Caco-2 (cell line): ENCODE measurements around the gene IBA57. TPM values are rescaled to one million over a fixed set of nuclear protein-coding genes. Genes with fewer than 3 reads are reported as not detected.

Experiments
- BruUV-seq: library from RNA; stranded (reverse); fragments of 400-500 nt; replicated peaks from 2 replicates; lab custom pipeline; 2021; lab: Mats Ljungman, UMichigan
- CTCF ChIA-PET: fragments of 300-600 bp; sonication (Branson Sonifier 250); formaldehyde crosslinking; loops from one replicate; lab custom pipeline; 2022; ENCODE audit warnings: antibody characterized with exemption; lab: Charles Lee
- POLR2A ChIA-PET: fragments of 300-600 bp; sonication (Branson Sonifier 250); formaldehyde crosslinking; loops from one replicate; lab custom pipeline; 2022; ENCODE audit warnings: antibody characterized with exemption; lab: Charles Lee
- DNase-seq, 2 experiments: peaks; one replicate each; pipeline versions ENCODE4 v3.0.0 to v3.0.0-alpha.2; 2020 to 2022
- H3K27me3 ChIP-seq: replicated peaks from 2 replicates; pipeline ENCODE4 v1.6.0; 2011; ENCODE audit warnings: low read length; ENCODE audit not compliant: control insufficient read depth, insufficient read depth
- H3K36me3 ChIP-seq: 2 replicates; pipeline ENCODE4 v1.5.1; 2011; ENCODE audit warnings: low read length; ENCODE audit not compliant: control insufficient read depth, insufficient read depth
- H3K4me1 ChIP-seq: fragments of 250-450 bp; sonication (Bioruptor Pico); 2 replicates; pipeline ENCODE4 v1.5.1; 2020; ENCODE audit warnings: mild to moderate bottlenecking
- H3K4me3 ChIP-seq: 2 replicates; pipeline ENCODE4 v1.5.1; 2011; ENCODE audit warnings: low read depth, mild to moderate bottlenecking, control low read depth, low read length
- H3K9me3 ChIP-seq: fragments of 250-450 bp; sonication (Bioruptor Pico); 2 replicates; pipeline ENCODE4 v1.5.1; 2020; ENCODE audit warnings: mild to moderate bottlenecking, moderate library complexity
- H3K27ac Mint-ChIP-seq: one replicate; pipeline ENCODE4 v1.8.0; 2022; ENCODE audit warnings: mixed read lengths; ENCODE audit not compliant: unreplicated experiment
- H3K27me3 Mint-ChIP-seq: one replicate; pipeline ENCODE4 v1.8.0; 2022; ENCODE audit warnings: mixed read lengths; ENCODE audit not compliant: insufficient read depth, unreplicated experiment
- H3K36me3 Mint-ChIP-seq: one replicate; pipeline ENCODE4 v1.8.0; 2022; ENCODE audit warnings: mild to moderate bottlenecking, mixed read lengths; ENCODE audit not compliant: insufficient read depth, unreplicated experiment
- H3K4me1 Mint-ChIP-seq: one replicate; pipeline ENCODE4 v1.8.0; 2022; ENCODE audit warnings: low read depth, mixed read lengths; ENCODE audit not compliant: unreplicated experiment
- H3K4me3 Mint-ChIP-seq: one replicate; pipeline ENCODE4 v1.8.0; 2022; ENCODE audit warnings: mild to moderate bottlenecking, moderate library complexity, mixed read lengths; ENCODE audit not compliant: unreplicated experiment
- H3K9me3 Mint-ChIP-seq: one replicate; pipeline ENCODE4 v1.8.0; 2022; ENCODE audit warnings: mixed read lengths; ENCODE audit not compliant: unreplicated experiment
- CTCF ChIP-seq, 2 experiments: fragments of 200-600 bp in 1 of 2; IDR thresholded peaks; 1 replicate in 1 of 2; 2 replicates in 1 of 2; pipeline versions ENCODE4 v1.5.1 to v1.8.0; 2011 to 2022; ENCODE audit warnings: antibody characterized with exemption in 1 of 2, control low read depth in 1 of 2, inconsistent platforms in 1 of 2, low read depth in 1 of 2, low read length in 1 of 2, mild to moderate bottlenecking in 1 of 2, moderate library complexity in 1 of 2; ENCODE audit not compliant: insufficient read depth in 1 of 2, severe bottlenecking in 1 of 2, unreplicated experiment in 1 of 2
- intact Hi-C: fragments of 100-400 bp; cut with micrococcal nuclease; formaldehyde crosslinking; loops from one replicate; pipeline ENCODE4 v1.10.0; 2022; ENCODE audit not compliant: unreplicated experiment
- total RNA-seq: library from RNA; stranded (reverse); gene quantifications from 2 replicates; pipeline ENCODE4 v1.2.3, GENCODE V29; 2022

Gene IBA57
- total RNA-seq, 1 experiment from 2014 or later: 15.4 TPM

- Histone ChIP-seq H3K9me3 (no peaks in the 10 kb centered on the region), H3K36me3 (peaks cover 2% of the 10 kb centered on the region), H3K4me3 (no peak within 1 kb of the TSS), H3K4me1 (peaks cover 6% of the 10 kb centered on the region; the same call in 1 of the 2 replicates), H3K27me3 (no peaks in the 10 kb centered on the region)
- no peak for TF ChIP-seq CTCF (IDR thresholded peaks at IDR 0.05; ENCODE audit: insufficient read depth in 1 of 2, low read depth in 1 of 2, low read length in 1 of 2, severe bottlenecking in 1 of 2, unreplicated experiment in 1 of 2)
- no TSS peak for BruUV-seq
- peak in 1 of 2 experiments; percentile 44 for DNase-seq
- H3K36me3 Mint-ChIP-seq: peaks cover 7% of the 10 kb centered on the region
- POLR2A ChIA-PET: interaction anchor here (0.5 kb wide), 1 partner anchor 16 kb away, joined by 8 read pairs; the partner anchor contains the start of gene IBA57
- intact Hi-C loops: no loop called here
- no peaks in the 10 kb centered on the region for H3K27me3 Mint-ChIP-seq
- no peaks in the 10 kb centered on the region for H3K4me1 Mint-ChIP-seq
- H3K27ac Mint-ChIP-seq: no peak within 1 kb of the TSS
- no peak within 1 kb of the TSS for H3K4me3 Mint-ChIP-seq
- no peaks in the 10 kb centered on the region for H3K9me3 Mint-ChIP-seq
- CTCF ChIA-PET: interaction anchor here (0.7 kb wide), 1 partner anchor 150 kb away, joined by 5 read pairs; no protein-coding TSS in a partner anchor
These were observed 16.0 kb upstream of the IBA57 start, which contains the start of gene GJC2 for GRCh38 chr1:228149406-228150119. TSS of gene GJC2 (plus strand) at chr1:228149930. CDS start at chr1:228157759, 7,829 bp downstream.

GRCh38 chr1:228150120-228150460 lies 15.5 kb upstream of the IBA57 start:
- Mint-ChIP-seq H3K27me3 (no peaks in the 10 kb centered on the region), H3K4me1 (no peaks in the 10 kb centered on the region), H3K9me3 (no peaks in the 10 kb centered on the region), H3K4me3 (no peak overlapping the region), H3K27ac (no peak overlapping the region), H3K36me3 (peaks cover 7% of the 10 kb centered on the region)
- ChIA-PET CTCF (interaction anchor here (0.7 kb wide), 1 partner anchor 150 kb away, joined by 5 read pairs; no protein-coding TSS in a partner anchor), POLR2A (no interaction called here)
- BruUV-seq: no TSS peak
- H3K4me3 ChIP-seq: no peak overlapping the region
- no peaks in the 10 kb centered on the region for H3K9me3 ChIP-seq
- H3K4me1 ChIP-seq: peaks cover 6% of the 10 kb centered on the region; the same call in 1 of the 2 replicates
- intact Hi-C loops: no loop called here
- H3K36me3 ChIP-seq: peaks cover 2% of the 10 kb centered on the region
- H3K27me3 ChIP-seq: no peaks in the 10 kb centered on the region
- DNase-seq: peak in 1 of 2 experiments; percentile 34
- no peak for TF ChIP-seq CTCF (IDR thresholded peaks at IDR 0.05; ENCODE audit: insufficient read depth in 1 of 2, low read depth in 1 of 2, low read length in 1 of 2, severe bottlenecking in 1 of 2, unreplicated experiment in 1 of 2)

- DNase-seq: peak in 1 of 2 experiments; percentile 32
- no peaks in the 10 kb centered on the region for H3K9me3 Mint-ChIP-seq
These were observed 15.0 kb upstream of the IBA57 start for GRCh38 chr1:228150461-228151179.

More at GRCh38 chr1:228150461-228151179, 15.0 kb upstream of the IBA57 start:
- Mint-ChIP-seq H3K36me3 (peaks cover 7% of the 10 kb centered on the region), H3K4me3 (no peak overlapping the region), H3K4me1 (no peaks in the 10 kb centered on the region), H3K27ac (no peak overlapping the region), H3K27me3 (no peaks in the 10 kb centered on the region)
- Histone ChIP-seq H3K4me3 (no peak overlapping the region), H3K36me3 (peaks cover 2% of the 10 kb centered on the region), H3K4me1 (peaks cover 6% of the 10 kb centered on the region; the same call in 1 of the 2 replicates), H3K27me3 (no peaks in the 10 kb centered on the region), H3K9me3 (no peaks in the 10 kb centered on the region)
- ChIA-PET POLR2A (interaction anchor here (0.7 kb wide), 1 partner anchor 12 kb away, joined by 3 read pairs; no protein-coding TSS in a partner anchor), CTCF (no interaction called here)
- intact Hi-C loops: no loop called here
- TF ChIP-seq CTCF (IDR thresholded peaks at IDR 0.05; ENCODE audit: insufficient read depth in 1 of 2, low read depth in 1 of 2, low read length in 1 of 2, severe bottlenecking in 1 of 2, unreplicated experiment in 1 of 2): no peak
- BruUV-seq: no TSS peak
